Measurements from ENCODE around the gene ESPNL.

ESPNL gene

DNA sequence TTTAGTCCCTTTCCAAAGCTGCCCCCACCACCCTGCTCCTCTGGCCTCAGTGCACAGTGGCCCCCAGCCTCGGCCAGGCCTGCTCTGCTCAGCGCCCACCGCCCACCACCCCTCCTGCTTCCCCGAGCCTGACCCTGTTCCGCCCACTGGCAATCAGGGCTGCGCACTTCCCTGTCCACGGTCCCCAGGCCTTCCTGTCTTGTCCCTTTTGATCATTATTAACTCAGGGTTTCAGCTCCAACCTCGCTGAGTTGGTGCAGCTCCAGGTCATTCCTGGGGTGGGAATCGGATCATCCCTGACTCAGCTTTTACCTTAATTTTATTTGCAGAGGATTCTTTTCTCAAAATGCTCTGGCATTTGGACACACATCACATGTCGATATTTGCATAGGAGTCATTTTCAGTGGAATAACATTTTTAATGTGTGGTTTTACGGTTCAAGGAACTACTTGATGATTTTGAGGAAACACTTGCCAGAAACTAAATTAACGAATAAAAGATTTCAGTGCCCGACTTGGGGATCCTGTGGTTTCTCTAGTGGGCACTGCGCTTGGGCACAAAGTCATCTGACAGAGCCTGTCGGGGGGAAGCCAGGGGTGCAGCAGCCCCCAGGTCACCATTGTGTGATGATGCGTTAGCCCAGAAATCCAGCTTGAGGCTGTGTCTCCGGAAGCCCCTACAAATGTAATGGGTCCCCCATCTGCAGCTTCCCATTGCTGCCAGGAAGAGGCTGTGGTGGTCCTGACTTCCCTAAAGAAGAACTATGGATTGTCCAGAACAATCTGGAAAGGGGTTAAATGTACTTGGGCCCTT, 1.0 kb upstream of the ESPNL start:
- DNase-seq (ENCODE audit: low read depth, low spot score), result no peak

DNA sequence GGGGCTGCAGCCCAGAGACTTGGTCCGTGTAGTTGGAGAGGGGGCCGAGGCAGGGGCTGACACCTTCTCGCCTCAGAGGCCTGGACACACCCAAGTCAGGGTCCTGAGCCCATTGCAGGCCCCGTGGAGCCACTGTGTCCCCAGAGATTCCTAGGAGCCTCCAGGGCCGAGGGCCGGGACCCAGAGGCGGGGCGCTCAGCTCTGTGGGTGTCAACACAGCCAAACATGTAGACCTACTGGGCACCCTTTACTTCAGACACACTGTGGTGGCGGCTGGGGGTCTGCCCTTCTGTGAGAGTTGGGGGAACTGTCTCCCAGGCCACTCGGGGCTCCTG, 459 bp upstream of the ESPNL start:
- DNase-seq (ENCODE audit: low read depth, low spot score), result no peak

DNA sequence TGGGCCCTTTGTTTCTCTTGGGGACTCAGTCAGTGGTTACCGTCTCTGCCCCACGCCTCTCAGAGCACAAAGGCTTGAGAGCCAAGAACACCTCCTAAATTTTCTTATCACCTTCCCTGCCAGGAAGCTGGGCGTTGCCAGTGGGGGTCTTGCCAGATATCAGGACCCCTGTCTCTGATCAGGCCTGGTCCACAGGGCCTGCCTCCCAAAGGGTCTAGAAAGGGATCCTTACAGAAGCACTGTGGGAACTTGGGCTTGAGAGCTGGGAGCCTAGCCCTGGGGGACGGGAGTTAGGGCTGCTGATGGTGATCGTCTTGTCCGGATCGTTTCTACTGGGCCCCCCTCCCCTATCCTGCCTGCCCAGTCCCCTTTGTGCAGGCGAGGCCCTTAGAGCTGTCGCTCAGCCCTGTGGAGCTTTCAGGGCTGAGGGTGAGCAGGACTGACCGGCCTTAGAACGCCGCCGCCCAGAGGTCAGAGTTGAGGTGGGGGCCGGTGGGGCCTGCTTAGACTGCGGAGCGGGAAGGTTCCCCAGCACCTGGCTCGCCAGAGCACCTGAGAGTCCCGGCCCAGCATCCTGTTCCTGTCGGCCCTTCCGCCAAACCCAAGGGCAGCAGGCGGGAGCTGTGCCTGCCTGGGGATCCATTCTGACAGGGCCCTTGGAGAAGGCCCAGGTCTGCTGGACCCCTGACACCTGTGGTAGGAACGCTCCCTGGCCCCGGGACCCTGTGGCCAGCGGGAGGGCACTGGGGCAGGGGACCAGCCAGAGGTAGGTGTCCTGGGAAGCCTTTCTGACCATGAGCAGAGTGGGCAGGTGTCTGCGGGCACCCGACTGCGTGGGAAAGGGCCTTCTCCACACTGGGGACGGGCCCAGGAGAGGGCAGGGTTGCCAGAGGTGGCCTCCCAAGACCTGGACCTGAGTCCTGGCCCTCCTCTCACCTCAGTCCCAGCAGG, 956 bp downstream of the ESPNL start:
- no peak for DNase-seq (ENCODE audit: low read depth, low spot score)

DNA sequence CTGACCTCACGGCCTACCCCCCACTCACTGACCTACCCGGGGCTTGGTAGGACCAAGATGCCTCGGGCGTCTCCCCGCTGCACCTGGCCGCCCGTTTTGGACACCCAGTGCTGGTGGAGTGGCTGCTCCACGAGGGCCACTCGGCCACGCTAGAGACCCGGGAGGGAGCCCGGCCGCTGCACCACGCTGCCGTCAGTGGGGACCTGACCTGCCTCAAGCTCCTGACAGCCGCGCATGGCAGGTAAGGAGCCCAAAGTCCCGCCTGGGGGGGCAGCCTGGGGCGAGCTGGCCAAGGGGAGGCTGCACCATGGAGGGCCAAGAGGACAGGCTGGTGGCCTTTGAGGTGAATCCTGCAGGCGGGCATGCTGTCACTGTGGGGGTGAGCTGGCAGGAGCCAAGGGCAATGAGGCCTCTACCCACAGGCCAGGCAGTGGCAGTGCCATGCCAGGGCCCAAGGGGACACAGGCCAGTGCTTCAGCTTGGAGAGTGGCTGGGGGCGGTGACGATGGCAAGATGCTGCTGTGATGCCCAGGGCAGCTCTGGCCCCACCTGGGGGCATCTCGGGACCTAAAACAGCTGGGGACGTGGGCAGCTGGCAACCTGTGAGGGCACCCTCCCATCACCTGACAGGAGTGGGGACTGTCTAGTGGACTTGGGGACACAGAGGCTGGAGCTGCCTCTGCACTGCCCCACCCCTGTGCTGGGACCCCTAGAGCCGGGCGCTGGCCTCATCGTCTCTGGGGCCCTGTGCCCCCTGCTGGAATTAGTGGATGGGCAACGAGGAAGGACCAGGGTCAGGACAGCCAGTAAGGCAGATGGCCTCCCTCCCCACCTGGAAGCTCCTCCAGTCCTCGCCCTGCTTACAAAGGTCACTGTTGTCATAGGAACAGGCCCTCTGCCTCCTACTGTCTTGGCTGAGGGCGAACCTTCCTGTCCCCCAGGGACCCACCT, 2.0 kb downstream of the ESPNL start:
- DNase-seq (ENCODE audit: low read depth, low spot score), result no peak

DNA sequence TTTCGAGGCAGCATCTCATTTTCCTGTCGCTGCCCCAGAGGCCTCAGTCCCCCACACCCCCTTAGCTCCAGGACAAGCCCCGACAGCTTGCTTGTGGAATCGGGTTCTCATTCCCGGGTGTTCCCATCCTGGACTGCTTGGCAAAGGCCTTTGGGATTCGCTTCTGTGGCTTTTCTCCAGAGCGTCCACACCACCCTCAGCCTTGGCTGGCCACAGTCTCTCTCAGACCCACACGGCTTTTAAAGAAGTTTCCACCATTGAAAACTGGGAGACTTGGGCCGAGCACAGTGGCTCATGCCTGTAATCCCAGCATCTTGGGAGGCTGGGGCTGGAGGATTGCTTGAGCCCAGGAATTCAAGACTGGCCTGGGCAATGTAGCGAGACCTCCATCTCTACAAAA, 2.7 kb downstream of the ESPNL start:
- no peak for DNase-seq (ENCODE audit: low read depth, low spot score)

DNA sequence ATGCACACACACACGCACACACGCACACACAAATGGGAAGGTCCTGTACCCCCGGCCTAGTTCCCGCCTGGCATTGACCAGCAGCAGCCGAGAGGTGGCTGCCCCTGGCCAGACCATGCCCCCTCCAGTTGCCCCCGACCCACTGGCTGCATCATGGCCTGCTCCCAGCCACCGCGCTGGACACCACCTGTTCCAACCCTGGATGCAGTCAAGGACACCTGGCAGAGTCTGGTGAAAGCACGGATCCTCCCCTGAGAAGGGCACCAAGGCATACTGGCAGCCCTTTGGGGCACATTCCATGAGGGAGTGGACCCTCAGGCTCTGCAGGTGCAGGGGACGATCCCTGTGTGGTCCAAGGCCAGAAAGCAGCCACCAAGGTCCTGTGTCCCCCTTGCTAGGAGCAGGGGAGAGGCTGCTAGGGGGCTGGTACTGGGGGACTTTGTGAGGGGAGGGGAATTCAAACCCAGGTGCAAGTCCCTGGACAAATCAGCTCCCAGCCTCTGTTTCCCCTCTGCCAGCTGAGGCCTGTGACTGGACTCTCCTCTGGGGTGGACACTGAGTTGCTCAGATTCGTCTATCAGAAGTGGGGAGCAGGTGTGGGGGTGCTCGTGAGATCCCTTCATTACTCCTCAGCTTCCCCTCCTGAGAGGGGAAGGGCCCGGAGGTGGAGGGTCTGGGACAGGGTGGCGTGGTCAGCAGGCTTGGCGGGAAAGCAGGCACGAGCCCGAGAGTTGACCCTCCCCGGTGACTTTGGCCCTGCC, 3.5 kb downstream of the ESPNL start:
- DNase-seq (ENCODE audit: low read depth, low spot score), result no peak

DNA sequence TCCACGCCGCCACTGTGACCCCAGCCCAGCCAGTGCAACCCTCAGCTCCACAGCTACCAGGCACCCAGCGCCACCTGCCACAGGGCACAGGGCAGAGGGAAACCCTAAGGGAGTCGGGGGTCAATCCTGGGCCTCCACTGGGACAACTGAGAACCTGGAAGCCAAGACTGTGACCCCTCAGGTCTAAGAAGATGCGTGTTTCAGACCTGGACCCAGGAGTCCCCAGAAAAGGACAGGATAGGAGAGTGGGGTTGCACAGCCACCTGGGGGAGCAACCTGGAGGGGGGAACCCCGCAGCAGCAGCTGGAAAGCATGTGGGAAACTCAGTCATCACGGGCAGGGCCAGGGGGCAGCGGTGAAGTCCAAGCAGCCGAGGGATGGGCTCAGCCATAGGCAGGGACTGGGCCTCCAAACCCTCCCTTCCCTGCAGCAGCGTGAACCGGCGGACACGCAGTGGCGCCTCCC, 4.1 kb downstream of the ESPNL start:
- DNase-seq (ENCODE audit: low read depth, low spot score), result no peak

DNA sequence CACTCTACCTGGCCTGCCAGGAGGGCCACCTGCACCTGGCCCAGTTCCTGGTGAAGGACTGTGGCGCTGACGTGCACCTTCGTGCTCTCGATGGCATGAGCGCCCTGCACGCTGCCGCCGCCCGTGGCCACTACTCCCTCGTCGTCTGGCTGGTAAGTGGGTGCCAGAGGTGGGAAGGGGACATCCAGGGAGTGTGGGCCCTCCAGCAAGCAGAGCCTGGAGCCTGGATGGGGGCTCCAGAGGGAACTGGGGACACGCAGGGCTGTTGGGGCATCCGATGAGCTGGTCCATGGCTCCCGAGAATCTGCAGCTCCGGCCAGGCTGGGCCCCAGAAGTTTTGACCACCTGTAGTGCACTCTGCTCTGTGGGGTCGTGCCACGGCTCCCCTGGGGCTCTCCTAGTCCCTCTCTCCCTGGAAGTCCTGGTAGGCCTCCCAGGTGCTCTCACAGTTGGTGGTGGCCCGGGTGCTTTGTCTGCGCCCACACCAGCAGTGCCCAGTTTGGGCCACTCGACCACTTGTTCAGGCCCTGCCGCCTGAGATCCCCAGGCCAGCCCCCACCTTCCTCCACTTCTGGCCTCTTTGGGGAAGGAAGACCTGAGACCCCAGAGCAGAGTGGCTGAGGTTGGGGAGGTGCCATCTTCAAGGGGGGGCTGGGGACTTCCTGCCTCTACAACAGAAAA, 4.7 kb downstream of the ESPNL start:
- no peak for DNase-seq (ENCODE audit: low read depth, low spot score)

DNA sequence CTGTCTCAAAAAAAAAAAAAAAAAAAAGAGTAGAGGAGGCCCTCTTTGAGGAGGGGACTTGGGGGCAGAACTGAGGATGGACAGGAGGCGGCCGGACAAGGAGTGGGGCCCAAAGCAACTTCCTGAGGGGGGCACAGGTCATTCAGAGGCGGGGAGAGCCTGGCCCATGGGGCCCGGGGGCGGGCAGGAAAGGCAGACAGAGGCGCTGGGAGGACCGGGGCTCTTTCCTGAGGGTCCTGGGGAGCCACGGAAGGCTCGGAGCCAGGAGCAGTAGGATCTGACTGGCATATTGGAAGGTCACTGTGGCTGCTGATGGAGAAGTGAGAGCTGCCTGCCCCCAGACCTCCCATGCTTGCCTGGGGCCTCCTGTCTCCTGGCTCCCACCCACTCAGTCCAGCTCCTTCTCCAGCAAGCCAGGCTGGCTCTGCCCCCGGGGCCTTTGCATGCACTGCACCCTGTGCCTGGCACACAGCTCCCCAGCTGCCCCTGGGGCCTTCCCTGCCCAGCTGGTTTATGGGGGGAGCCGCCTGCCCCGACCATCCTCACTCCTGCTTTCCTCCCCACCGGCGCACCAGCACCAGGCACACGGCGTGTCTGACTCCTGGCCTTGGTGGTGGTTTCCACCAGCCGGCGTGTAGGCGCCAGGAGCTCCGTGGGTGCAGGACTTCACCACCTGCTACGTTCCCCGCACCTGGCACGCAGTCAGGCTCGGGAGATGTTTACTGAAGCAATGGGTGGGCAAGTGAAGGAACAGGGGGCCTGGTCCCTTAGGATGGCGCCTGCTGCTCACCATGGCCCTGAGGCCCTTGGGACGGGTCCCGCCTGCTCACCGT, 5.6 kb downstream of the ESPNL start:
- no peak for DNase-seq (ENCODE audit: low read depth, low spot score)

DNA sequence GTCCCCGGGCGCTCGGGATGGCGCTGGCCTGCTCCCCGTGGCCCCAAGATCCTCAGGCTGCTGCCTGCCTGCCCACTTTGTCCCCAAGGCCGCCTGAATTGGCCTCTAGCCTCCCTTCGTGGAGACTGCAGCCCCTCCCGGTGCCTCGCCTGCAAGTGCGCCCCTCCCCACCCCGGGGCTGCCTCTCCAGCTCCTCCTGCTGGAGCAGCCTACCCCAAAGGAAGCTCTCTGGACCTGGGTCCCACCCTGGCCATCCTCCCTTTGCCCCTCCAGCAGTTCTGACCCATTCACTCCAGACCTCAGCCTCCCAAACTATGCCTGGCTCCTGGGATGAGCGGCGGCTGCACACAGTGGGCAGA, 6.2 kb downstream of the ESPNL start:
- DNase-seq (ENCODE audit: low read depth, low spot score), result no peak

DNA sequence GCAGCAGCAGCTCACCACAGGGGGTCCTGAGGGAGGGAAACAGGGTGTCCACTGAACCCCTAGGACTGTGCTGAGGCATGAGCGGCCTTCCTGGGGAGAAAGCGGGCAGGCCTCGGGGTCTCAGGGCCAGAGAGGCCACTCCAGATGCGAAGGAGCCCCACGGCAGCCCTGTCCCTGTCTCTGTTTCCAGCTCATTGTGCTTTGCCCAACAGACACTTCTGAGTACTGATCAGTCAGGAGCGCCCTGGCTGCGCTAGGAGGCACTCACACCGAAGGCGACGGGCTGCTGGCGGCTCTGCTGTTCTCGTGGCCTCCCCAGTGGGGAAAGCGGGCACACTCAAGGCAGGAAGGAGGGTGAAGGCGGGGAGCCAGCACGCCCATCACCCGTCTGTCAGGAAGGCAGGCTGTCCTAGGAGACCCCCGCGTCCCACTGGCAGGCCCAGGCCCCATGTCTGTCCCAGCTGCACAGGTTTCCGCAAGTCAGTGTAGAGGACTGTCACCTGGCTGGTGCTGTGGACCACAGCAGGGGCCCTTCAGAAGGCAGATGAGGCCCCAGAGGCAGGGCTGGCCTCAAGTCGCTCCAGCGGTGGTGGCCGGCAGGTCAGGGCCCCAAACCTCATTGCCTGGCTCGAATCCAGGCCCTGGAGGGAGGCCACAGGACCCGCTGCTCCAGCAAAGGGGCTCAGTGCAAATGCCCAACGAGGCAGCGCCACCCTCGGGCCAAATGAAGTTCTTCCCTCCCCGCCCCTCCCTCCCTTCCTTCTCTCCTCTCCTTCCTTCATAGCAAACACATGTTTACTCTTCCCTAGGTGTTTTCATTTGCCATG, 6.8 kb downstream of the ESPNL start:
- DNase-seq (ENCODE audit: low read depth, low spot score), result no peak

DNA sequence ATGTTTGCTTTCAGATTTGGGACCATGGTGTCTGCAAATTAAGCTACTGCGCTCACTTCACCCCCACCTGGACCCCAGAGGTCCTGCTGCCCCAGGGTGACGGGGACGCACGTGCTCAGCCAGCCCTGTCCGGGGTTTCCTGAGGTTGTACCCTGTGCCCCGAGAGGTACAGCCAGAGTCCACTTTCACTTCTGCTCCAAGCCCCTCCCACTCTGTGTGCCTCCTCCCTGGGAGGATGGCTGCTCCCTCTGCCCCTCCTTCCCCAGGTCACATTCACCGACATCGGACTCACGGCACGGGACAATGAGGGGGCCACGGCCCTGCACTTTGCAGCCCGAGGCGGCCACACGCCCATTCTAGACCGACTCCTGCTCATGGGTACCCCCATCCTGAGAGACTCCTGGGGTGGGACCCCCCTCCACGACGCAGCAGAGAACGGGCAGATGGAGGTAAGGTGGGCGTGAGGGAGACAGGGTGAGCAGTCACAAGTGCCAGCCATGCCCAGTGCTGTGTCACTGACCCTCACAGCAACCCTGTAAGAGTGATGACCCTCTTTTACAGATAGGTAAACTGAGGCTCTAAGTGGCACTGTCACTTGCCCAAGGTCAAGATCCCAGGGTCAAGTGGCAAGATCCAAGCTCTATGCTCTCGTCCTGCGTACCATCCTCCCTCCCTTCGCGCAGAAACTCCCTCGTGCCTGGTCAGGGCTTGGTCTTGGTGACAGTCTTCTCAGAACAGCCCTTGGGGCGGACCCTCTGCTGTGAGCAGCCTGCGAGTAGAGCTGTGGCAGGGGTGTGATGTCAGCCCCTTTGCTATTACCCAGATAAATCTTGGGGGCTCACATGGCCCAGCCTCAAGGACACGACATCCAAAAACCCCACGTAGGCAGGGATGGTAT, 7.6 kb downstream of the ESPNL start:
- no peak for DNase-seq (ENCODE audit: low read depth, low spot score)

DNA sequence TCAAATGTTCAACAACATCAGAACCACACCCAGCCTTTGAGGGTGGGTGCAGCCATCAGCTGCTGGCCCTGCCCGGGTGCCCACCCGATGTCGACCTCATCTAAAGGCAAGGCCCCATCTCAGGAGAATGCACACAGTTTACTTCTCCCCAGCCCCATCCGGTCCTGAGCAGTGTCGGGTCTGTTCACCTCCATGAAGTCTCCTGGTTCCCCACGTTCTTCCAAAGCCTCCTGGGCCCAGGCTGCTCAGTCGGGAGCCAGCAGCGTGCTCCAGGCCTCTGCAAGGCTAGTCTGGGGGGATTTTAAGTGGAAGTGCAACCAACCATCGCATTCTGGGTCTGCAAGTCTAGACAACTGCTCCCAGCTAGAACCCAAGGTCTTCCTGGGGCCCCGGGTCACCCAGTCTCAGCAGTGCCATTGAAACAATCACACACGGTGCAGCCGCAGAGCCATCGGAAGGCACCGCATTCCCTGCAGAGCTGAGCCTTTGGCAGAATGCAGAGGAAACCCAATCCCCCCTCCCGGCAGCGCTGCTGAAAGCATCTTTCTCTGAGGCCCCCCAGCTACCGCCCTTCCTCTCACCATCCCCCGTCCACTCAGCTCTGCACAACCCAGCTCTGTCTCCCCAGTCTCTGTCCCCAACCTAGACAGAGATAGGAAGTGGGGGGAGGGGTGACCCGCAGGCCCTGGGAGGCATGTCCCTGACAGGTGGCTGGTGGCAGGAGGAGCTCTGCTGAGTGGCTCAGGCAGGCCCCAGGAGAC, 8.5 kb downstream of the ESPNL start:
- no peak for DNase-seq (ENCODE audit: low read depth, low spot score)

DNA sequence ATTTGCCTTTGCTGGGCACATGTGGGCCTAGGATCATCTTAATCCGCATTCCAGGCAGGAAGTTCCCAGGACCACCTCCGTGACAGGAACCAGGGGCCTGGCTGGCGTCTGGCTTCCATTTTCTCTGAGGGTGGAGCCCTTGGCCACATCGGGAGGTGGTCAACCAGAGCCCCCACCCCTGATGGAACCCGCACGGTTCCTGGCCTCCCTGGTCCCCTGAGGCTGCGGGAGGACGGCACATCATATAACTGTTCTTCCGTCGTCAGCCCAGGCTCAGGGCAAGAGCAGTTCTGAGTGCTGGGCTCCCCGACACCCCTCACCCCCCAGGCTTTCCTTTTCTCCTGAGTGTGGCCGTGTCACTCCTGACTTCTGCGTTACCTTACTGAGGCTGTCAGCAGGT, 13.5 kb downstream of the ESPNL start:
- DNase-seq (ENCODE audit: low read depth, low spot score), result no peak

DNA sequence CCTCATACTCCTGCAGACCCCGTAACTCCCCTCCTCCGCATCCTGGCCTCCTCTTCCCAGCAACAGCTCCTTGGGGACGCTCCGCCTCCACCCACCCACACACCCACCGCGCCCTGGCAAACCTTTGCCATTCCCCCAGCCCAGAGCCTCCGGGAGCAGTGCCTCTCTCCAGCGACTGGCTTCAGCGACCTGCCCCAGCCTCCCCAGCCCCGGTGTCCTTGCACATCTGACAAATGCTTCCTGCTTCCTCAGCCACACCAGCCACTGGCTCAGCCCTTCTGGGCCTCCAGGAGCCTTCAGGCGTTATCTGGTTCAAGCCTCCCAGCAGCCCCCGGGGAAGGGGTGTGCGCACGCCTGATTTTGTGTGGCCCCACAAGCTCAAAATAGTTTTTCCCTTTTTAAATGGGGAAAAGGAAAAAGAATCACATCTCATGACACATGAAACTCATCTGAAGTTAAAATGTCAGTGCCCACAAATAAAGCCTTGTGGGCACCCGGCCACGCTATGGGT, 14.2 kb downstream of the ESPNL start:
- no peak for DNase-seq (ENCODE audit: low read depth, low spot score)

DNA sequence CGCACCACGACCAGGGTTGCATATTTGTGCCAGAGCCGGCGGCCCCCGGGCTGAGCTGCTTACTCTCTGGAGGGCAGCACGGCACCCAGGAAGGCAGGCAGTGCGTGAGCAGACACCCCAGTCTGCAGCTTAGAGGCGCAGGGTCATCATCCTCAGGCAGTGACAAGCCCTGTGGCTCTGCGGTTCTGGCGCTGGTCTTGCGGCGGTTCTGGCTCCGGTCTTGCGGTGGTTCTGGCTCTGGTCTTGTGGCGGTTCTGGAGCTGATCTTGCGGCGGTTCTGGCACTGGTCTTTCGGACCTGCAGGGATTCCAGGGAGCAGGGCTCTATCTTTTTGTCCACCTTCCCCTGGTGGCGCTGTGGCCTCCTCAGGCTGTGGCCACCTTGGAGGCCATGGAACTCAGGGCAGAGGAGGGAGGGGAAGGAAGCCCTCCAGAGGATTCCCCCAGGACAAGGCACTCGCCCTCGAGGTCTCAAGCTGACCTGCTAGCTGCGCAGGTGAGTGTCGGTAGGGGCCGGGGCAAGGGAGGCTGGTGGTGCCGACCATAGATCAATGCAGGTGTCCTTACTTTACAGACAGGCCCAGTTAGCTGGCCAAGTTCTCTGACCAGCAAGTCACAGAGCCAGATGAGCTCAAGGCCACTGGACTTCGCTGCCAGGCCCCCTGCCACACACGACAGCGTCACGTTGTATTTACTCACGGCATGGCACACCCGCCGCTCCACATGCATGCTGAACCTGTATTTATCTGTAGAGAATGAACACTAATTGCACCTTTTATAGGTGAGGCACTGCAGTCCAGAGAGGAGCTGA, 14.9 kb downstream of the ESPNL start:
- no peak for DNase-seq (ENCODE audit: low read depth, low spot score)

Measured in smooth muscle cell of the brain vasculature (primary cell).